Thoracic aorta (tissue), 2 donors: ENCODE data around the gene PBX4. TPM values are rescaled to one million over a fixed set of nuclear protein-coding genes. Genes with fewer than 3 reads are reported as not detected.

ENCODE experiments used
- ATAC-seq: fragments of 150-250 bp; one replicate; pipeline ENCODE4 v1.8.0; 2017; ENCODE audit warnings: low read depth; ENCODE audit not compliant: insufficient number of reproducible peaks, low FRiP score
- DNase-seq: peaks from one replicate; pipeline ENCODE4 v3.0.0-alpha.2; 2020; ENCODE audit warnings: low spot score
- H3K27ac ChIP-seq, 2 donors: fragments of 200-600 bp; sonication (generic); 1 replicate in 1 of 2; 2 replicates in 1 of 2; pipeline ENCODE4 v1.5.1; 2016; ENCODE audit warnings: mild to moderate bottlenecking in 2 of 2, moderate library complexity in 2 of 2
- H3K27me3 ChIP-seq: fragments of 200-600 bp; sonication (generic); replicated peaks from 2 replicates; pipeline ENCODE4 v1.6.0; 2016; ENCODE audit warnings: mild to moderate bottlenecking; ENCODE audit not compliant: insufficient read depth
- H3K36me3 ChIP-seq: fragments of 200-600 bp; sonication (generic); one replicate; pipeline ENCODE4 v1.5.1; 2016
- H3K4me1 ChIP-seq, 2 donors: fragments of 200-600 bp; sonication (generic); 1 replicate in 1 of 2; 2 replicates in 1 of 2; pipeline versions ENCODE4 v1.5.1 to v1.6.0; 2016; ENCODE audit warnings: low read depth in 2 of 2, mild to moderate bottlenecking in 1 of 2; ENCODE audit not compliant: control insufficient read depth in 1 of 2
- H3K4me3 ChIP-seq: fragments of 200-600 bp; sonication (generic); 2 replicates; pipeline ENCODE4 v1.5.1; 2016; ENCODE audit warnings: mild to moderate bottlenecking
- H3K9me3 ChIP-seq: fragments of 200-600 bp; sonication (generic); 2 replicates; pipeline ENCODE4 v1.5.1; 2016
- CTCF ChIP-seq: fragments of 200-600 bp; sonication (generic); IDR thresholded peaks from one replicate; pipeline ENCODE4 v1.5.1; 2019; ENCODE audit warnings: antibody characterized with exemption
- total RNA-seq, 2 donors: library from RNA; depleted of rRNA; stranded (reverse); fragments of >200 nt; gene quantifications; one replicate each; pipeline versions ENCODE4 v1.1.0 to v1.2.3, GENCODE V29; 2016

PBX4 gene
- total RNA-seq, 2 donors from 2014 or later: not detected

DNA sequence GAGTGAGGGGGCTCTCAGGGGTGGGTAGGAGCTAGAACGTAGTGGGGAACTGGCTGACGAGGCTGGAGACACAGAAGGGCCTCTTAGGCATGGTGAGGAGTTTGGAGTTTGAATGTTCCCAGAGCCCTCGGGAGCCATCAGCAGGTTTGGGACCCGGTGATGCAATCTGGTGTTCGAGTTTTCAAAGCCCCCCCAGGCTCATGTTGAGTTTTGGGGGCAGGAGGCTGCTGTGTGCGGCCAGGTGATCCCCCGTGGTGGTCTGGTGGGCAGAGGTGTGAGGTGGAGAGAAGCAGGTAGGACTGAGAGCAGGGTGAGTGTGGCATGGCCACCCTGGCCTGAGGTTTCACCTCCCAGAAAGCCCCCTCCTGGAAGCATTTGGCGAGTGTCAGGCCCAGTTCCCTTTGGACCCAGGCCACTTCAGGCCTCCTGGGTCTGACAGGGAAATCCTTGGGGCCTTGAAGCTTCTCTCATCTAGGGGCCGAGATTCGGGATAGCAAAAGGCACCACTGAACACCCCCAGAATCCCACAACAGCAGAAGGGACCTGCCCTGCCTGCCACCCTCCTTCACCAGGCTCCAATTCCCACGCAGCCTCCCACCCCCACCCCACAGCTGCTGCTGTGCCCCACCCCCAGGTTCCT, 88.6 kb downstream of the PBX4 start:
- ATAC-seq: no peak
- no peak for DNase-seq
- no peak for TF ChIP-seq CTCF
- H3K9me3 ChIP-seq: no peaks in the 10 kb centered on the region
- no peaks in the 10 kb centered on the region for H3K27me3 ChIP-seq
- no peaks in the 10 kb centered on the region for H3K4me1 ChIP-seq
- no peak overlapping the region for H3K4me3 ChIP-seq
- no peak overlapping the region for H3K27ac ChIP-seq
- peaks cover 17% of the 10 kb centered on the region for H3K36me3 ChIP-seq

DNA sequence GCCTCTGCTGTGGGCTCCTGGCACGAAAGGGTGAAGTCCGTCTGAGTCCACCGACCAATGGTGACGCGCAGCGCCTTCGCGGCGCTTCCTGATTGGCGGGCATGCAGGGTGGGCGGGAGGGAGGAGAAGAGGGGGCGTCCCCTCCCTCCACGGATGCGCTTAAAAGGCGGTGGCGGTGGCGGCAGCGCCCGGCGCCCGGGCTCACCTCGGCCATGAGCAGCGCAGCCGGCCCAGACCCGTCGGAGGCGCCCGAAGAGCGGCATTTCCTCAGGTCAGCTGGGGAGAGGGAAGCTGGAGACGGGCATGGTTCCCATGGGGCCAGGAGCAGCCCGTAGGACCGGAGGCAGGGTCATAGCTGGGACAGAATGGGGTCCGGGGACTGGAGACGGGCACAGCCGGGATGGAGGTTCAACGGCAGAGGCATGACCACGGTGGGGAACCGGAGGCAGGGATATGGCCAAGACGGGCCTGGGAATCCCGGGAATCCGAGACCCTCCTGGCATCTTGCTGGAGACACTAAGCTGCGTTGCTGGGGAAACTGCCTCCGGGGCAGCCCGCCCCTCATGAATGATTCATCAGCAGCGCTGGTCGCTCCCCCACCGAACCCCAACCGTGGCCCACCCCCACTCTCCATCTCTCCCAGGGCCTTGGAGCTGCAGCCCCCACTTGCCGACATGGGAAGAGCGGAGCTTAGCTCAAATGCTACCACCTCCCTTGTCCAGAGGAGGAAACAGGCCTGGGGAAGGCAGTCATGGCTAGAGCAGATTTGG, 89.6 kb downstream of the PBX4 start, which contains the start of gene YJEFN3:
Gene YJEFN3 (plus strand): TSS at position 191 of the 770 bp plus-strand sequence. CDS start 22 bp downstream, at position 213.
- TF ChIP-seq CTCF: no peak
- H3K4me1 ChIP-seq: no peaks in the 10 kb centered on the region
- ATAC-seq (no peak), DNase-seq (no peak)
- no peak within 1 kb of the TSS for H3K27ac ChIP-seq
- no peak within 1 kb of the TSS for H3K4me3 ChIP-seq
- H3K9me3 ChIP-seq: no peaks in the 10 kb centered on the region
- H3K27me3 ChIP-seq: no peaks in the 10 kb centered on the region
- H3K36me3 ChIP-seq: peaks cover 22% of the 10 kb centered on the region

DNA sequence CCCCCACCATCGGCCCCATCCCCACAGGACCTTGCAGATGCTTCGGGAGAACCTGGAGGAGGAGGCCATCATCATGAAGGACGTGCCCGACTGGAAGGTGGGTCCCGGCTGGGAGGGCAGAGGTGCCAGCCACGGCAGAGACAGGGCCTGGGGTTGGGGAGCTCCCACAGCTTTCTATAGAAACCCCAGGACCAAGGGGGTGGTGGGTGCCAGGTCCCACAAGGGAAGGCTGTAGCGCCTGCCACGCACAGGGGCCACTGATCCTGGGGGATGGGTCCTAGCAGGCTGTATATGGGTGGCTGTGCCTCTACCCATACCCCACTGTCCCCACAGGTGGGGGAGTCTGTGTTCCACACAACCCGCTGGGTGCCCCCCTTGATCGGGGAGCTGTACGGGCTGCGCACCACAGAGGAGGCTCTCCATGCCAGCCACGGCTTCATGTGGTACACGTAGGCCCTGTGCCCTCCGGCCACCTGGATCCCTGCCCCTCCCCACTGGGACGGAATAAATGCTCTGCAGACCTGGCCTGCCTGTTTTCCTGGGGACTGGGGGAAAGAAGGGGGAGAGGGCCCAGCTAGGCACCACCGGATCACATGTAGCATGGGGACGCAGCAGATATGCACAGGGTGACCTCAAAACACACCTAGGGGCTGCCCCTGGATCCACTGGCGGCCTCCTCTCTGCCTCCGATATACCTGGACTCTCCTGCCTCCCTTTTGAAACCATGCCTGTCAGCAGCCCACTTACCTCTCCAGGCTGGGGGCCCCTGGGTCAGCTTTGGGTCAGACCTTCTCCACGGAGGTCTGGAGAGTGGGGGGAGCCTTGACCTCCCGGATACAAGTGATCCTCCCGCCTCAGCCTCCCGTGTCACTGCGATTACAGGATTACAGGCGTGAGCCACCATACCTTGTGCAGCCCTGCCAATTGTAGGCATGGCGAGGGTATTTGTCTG, 90.5 kb downstream of the PBX4 start:
- no peak for DNase-seq

DNA sequence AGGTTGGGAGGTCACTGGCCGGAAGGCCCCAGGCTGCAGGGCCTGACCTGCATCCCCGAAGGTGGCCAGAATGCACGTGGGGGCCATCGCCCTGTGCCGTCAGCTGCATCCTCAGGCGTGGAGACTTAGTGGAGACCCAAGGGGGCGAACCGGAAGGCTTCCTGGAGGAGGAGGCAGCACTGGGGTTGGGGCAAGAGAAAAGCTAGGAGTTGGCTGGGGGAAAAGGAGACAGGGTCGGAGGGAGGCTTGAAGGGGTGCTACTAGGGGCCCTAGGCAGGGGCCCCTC, 91.2 kb downstream of the PBX4 start:
- Histone ChIP-seq H3K9me3 (no peaks in the 10 kb centered on the region), H3K4me1 (no peaks in the 10 kb centered on the region), H3K4me3 (no peak overlapping the region), H3K27ac (no peak overlapping the region), H3K36me3 (peaks cover 27% of the 10 kb centered on the region), H3K27me3 (no peaks in the 10 kb centered on the region)
- ATAC-seq: no peak
- no peak for TF ChIP-seq CTCF
- no peak for DNase-seq

More for the DNA sequence above, 90.5 kb downstream of the PBX4 start:
- no peak overlapping the region for H3K27ac ChIP-seq
- no peaks in the 10 kb centered on the region for H3K4me1 ChIP-seq
- no peak for TF ChIP-seq CTCF
- H3K9me3 ChIP-seq: no peaks in the 10 kb centered on the region
- H3K36me3 ChIP-seq: peaks cover 27% of the 10 kb centered on the region
- H3K4me3 ChIP-seq: no peak overlapping the region
- ATAC-seq: no peak
- H3K27me3 ChIP-seq: no peaks in the 10 kb centered on the region
